A549 treated with ZK216348 at 1 μM for 4 hours (cell line): ENCODE results near the gene MINDY4B. TPM values are rescaled to one million over a fixed set of nuclear protein-coding genes. Genes with fewer than 3 reads are reported as not detected.

Experiments used
- total RNA-seq: library from RNA; stranded (reverse); fragments of 200-300 nt; extraction: Qiagen RNA extraction; gene quantifications from 5 replicates; pipeline ENCODE4 v1.2.3, GENCODE V29; 2022; ENCODE audit warnings: low read depth

Gene MINDY4B
- total RNA-seq, result not detected in 5 replicates

DNA sequence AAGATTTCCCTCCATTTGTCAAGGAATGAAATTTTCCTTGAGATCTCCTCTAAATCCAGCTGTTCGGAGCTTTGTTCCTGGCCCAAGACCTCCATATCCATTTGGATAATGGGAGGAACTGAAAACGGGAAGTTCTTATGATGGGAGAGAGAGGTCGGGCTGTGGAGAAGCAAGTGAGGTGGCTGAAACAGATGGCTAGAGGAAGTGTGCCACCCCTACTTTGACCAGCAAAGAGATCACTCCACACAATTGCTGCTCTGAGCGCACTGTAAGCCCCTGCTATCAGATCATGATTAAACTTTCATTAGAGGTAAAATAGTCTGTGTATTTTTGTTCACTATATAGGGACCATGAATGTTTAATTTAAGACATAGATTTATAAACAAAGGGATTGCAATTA is at the start of gene MINDY4B:
MINDY4B (minus strand) TSS at position 101 of the 400 bp plus-strand sequence; CDS start at position 101, 0 bp downstream.

Other genes with a start within 250 kb of the MINDY4B start
- not detected in 5 replicates for gene ERICH6, start 201.5 kb downstream of the MINDY4B start, total RNA-seq
- 15.6 to 19.8 TPM (median 17.8 TPM) in 5 replicates for gene SIAH2, start 142.3 kb downstream of the MINDY4B start, total RNA-seq
- gene CLRN1, start 67.3 kb upstream of the MINDY4B start, total RNA-seq, result not detected in 5 replicates
- gene MED12L, start 180.2 kb upstream of the MINDY4B start, total RNA-seq, result 0.30 to 1.2 TPM (median 0.53 TPM) in 5 replicates